GM13976 (cell line): ENCODE measurements around the gene KRTAP2-2.
"Not testable (repeated sequence)": the region's sequence is repeated elsewhere in the genome, so short reads cannot be mapped to it uniquely, and the experiment has no call there.

Experiments used
- DNase-seq: peaks from one replicate; pipeline ENCODE4 v3.0.0; 2012; ENCODE audit warnings: low spot score
- in situ Hi-C: fragments of 300-500 bp; cut with MboI; formaldehyde crosslinking; loops from one replicate; pipeline ENCODE4 v1.12.0; 2022; ENCODE audit warnings: low sequenced_read_pairs, mixed read lengths, inconsistent platforms; ENCODE audit not compliant: unreplicated experiment
- TF ChIP-seq, protein P1 (sequence below): IDR thresholded peaks from 2 replicates; pipeline ENCODE4 v1.5.1; 2012; ENCODE audit warnings: borderline replicate concordance, mild to moderate bottlenecking; ENCODE audit not compliant: insufficient read depth; ENCODE audit errors: extremely low read depth, missing control alignments, control extremely low read depth

KRTAP2-2 gene

DNA sequence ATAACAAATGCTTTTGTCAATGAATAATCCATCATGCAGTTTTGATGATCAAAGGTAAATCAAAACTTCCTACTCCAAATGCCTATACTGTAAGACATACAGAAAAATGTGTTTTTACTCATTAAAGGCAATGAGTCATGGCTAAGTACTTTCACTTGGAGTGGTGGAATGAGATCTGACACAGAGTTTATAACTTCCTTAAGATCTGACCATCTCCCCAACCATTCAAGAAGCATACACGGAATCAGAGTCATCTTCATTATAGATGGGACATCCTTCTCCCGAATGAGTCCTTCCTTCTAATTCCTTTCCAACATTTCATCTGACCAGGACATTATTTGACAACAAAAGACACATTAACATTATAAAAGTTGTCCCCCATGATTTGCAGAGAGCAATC, 28.4 kb upstream of the KRTAP2-2 start:
- DNase-seq, in situ Hi-C loops: not testable (repeated sequence)

DNA sequence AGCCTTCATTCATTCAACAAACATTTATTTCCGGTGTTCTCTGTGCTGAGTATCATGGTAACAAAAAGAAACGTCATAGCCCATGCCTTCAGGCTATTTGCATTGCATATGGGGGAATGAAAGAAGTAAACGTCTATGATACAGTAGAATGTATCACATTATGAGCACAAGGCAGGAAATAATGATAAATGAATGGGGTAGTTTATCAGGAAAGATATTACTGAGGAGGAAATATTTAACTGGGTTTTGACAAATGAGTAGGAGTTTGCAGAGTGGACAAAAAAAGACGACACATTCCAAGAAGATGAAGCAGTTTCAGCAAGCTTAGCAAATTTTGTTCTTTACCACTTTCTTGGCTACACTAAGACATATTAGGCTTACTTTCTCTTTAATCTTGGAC, 27.6 kb upstream of the KRTAP2-2 start:
- no peak for DNase-seq
- TF ChIP-seq, protein P1, sequence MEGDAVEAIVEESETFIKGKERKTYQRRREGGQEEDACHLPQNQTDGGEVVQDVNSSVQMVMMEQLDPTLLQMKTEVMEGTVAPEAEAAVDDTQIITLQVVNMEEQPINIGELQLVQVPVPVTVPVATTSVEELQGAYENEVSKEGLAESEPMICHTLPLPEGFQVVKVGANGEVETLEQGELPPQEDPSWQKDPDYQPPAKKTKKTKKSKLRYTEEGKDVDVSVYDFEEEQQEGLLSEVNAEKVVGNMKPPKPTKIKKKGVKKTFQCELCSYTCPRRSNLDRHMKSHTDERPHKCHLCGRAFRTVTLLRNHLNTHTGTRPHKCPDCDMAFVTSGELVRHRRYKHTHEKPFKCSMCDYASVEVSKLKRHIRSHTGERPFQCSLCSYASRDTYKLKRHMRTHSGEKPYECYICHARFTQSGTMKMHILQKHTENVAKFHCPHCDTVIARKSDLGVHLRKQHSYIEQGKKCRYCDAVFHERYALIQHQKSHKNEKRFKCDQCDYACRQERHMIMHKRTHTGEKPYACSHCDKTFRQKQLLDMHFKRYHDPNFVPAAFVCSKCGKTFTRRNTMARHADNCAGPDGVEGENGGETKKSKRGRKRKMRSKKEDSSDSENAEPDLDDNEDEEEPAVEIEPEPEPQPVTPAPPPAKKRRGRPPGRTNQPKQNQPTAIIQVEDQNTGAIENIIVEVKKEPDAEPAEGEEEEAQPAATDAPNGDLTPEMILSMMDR: no peak
- in situ Hi-C loops: no loop called here

DNA sequence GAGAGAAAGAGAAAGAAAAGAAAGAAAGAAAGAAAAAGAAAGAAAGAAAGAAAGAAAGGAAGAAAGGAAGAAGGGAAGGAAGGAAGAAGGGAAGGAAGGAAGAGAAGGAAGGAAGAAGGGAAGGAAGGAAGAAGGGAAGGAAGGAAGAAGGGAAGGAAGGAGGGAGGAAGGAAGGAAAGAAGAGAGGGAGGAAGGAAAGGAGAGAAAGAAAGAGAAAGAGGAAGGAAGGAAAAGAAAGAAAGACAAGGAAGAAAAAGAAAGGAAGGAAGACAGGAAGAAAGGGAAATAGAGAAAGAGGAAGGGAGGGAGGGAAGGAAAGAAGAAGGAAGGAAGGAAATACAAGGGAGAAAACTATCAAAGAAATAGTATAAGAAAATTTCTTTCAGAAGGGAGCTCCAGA, 21.8 kb upstream of the KRTAP2-2 start:
- in situ Hi-C loops: no loop called here
- TF ChIP-seq, protein P1: no peak
- DNase-seq: no peak

DNA sequence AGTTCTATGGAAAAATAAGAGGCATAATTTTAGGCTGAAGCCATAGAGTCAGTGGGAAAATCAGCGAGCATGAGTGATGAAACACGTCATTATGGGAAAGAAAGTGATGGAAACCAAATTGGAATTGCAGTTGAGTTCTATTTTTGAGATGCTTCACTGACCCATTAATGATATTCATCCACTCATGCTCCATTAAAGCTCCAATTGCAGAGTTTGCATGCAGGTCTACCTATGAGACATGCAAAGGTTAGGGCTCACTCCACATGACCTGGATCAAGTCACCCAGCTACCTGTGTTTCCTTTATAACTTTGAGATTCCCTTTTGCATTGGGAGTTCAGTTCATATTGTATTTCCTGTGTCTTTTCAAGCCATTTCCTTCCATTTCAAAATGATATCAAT, 18.6 kb upstream of the KRTAP2-2 start:
- in situ Hi-C loops: no loop called here
- no peak for DNase-seq
- TF ChIP-seq, protein P1: no peak

DNA sequence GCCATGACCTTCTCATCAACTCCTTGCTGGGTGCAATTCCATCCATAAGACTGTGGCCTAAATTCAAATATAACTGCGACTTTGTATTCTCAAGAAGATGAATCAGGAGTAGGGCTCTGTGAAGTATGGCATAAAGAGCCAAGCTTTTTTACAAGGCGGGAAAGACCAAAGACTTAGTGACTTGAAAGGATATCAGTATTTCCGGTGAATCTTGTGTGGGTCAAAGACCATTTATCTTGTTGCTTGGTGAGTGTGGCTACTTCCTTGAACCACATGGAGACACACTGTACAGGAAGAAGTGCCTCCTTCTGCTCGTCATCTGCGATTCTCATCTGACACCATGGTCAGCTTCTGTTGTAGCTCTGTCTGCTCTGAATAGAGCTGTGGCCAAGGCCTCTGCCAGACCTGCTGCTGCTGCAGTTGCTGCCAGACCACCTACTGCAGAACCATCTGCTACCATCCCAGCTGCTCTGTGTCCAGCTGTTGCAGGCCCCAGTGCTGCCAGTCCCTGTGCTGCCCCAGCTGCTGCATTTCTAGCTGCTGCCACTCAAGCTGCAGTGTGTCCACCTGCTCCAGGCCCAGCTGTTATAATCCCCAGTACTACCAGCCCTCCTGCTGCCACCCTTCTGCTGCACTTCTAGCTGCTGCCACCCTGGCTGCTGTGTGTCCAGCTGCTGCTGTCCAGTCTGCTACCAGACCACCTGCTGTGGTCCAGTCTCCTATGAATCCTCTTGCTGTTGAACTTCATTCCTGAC, 16.8 kb upstream of the KRTAP2-2 start:
- no peak for DNase-seq
- TF ChIP-seq, protein P1: no peak
- in situ Hi-C loops: no loop called here

DNA sequence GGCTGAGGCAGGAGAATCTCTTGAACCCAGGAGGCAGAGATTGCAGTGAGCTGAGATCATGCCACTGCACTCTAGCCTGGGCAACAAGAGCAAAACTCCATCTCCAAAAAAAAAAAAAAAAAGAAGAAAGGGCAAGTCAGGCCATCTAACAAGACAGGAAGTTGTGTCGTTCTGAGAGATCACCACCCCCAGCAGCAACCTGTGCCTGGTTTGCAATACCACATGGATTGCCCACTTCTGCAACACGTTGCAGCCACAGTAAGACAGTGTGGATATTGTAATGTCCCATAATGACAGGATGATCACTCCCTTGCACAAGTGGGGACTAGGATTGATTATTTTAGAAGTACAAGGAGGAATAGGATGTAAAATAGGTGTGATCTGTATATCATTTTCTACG, 14.0 kb upstream of the KRTAP2-2 start:
- no peak for DNase-seq
- TF ChIP-seq, protein P1: no peak
- in situ Hi-C loops: no loop called here

DNA sequence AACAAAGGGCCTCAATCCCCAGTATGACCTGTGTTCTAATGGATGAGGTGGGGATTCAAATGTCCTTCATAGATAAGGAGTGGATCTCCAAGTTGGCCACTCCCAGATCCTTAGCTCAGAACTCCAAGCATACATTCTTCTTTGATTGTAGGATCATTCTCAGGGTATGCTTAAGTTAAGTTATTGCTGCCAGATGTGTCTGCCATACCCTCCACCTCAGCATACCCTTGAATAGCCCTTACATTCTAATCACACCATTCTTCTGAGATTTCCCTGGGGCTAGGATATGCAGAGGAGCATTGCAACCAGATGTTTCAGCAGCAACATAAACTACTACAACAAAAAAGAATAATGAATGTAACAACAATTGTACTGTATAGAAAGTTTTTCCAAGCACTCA, 12.3 kb upstream of the KRTAP2-2 start:
- DNase-seq: no peak
- TF ChIP-seq, protein P1: no peak
- in situ Hi-C loops: no loop called here
